GM12892 (cell line): ENCODE measurements around the gene MYBBP1A.
A peak's percentile ranks its signal among the peaks of the same experiment; 100 is the strongest.

Experiments
- DNase-seq: peaks from one replicate; pipeline ENCODE4 v3.0.0; 2011; ENCODE audit not compliant: insufficient read length
- FAIRE-seq: peaks from 2 replicates; lab custom pipeline; 2011; peaks lifted over from hg19 to GRCh38; lab: Jason Lieb, UNC
- POLR2A ChIP-seq: IDR thresholded peaks from 2 replicates; pipeline ENCODE4 v1.6.1; 2011; ENCODE audit warnings: low read depth, low read length, control low read depth
- POLR2AphosphoS5 ChIP-seq: IDR thresholded peaks from 2 replicates; pipeline ENCODE4 v1.6.1; 2011; ENCODE audit warnings: low read depth, low read length, control low read depth
- TAF1 ChIP-seq: IDR thresholded peaks from 2 replicates; pipeline ENCODE4 v1.6.1; 2011; ENCODE audit warnings: low read depth, mild to moderate bottlenecking, control low read depth, low read length, borderline replicate concordance

MYBBP1A gene

DNA sequence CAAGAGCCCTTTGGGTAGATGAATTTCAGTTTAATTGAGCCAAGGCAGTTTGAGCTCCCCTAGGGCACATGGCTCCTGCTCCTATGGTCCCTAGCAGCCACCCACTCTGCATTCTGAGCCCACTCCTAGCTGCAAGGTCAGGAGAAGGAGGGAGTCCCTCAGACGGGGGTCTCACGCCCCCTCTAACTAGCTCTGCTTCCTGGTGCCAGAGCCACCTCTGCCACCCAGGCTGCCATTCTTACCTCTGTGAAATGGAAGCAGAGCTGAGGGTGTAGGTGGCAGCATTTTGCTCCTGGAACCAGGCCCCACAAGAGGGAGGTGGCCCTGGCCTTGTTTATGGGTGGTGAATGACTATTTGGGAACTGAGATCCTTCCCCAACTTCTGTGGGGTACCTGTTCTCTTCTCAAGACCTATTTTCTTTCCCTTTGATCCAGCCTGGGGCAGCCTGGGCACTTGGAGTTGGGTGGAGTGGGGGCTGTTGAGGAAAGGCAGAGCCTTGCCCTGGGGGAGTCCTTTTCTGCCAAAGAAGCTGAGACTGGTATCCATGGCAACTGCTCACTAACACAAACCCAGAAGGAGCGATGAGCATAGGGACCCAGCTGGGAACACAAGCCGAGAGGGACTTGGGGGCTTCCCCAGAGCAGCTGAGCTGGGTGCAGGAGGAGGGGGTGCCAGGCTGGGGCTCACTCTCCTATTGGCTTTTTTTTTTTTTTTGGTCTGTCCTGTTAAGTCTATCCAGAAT, 51.7 kb downstream of the MYBBP1A start:
- FAIRE-seq (no peak), DNase-seq (no peak)
- no peak for TF ChIP-seq TAF1
- TF ChIP-seq POLR2AphosphoS5 = no peak
- TF ChIP-seq POLR2A = no peak

DNA sequence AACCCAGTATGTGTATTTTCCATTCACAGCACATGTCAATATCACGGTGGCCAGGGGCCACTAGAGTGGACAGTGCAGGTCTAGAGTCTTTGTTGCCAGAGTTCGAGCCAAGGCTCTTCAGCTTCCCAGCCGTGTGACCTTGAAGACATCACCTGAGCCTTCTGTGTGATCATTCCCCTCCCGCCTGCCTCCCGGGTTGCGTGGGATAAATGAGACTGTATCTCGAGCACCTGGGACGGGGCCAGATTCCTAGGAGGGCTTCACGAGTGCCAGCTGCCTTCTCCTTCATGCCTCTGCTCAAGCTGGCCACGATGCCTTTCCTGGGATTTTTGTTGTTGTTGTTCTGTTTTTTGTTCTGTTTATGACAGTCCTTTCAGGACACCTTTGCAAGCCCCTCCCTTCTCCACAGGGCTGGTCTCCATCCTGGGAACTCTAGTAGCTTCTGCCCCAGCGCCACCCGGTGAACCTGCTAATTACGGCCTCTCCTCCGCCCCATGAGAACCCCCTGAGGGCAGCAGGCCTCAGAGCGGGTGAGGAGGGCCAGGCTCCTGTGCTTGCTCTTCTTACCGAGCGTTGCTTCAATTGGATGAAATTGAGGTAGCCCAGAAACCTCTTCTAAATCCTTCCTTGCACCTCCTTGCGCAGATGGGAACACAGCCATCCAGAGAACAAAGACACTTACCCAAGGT, 52.6 kb downstream of the MYBBP1A start:
- no peak for FAIRE-seq
- no peak for TF ChIP-seq POLR2AphosphoS5
- TF ChIP-seq TAF1 = no peak
- TF ChIP-seq POLR2A = no peak
- no peak for DNase-seq

GRCh38 chr17:4501295-4501949, 53.8 kb downstream of the MYBBP1A start:
- no peak for FAIRE-seq

DNA sequence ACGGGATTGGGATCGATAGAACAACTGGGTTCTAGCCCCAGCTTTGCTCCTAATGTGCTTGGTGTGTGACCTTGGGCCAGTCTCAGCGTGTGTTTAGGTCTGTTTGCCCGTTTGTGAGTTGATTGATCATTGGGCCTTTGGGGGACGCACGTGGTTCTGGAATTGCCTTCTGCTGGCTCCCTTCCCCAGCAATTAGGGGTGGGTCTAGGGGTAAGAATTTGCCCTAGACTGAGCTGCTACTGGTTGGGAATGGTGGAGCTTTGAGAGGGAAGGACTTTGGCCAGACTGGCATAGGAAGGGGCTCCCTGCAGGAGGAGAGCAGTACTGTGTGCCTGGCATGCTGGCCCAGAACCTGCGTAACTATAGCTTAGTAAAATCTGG, 55.0 kb downstream of the MYBBP1A start:
- FAIRE-seq (no peak), DNase-seq (no peak)
- TF ChIP-seq POLR2AphosphoS5 = no peak
- TF ChIP-seq POLR2A = no peak
- no peak for TF ChIP-seq TAF1

More at GRCh38 chr17:4501295-4501949, 53.8 kb downstream of the MYBBP1A start:
- no peak for TF ChIP-seq TAF1
- no peak for TF ChIP-seq POLR2AphosphoS5
- DNase-seq = no peak

- no peak for FAIRE-seq
- TF ChIP-seq POLR2AphosphoS5 (no peak), POLR2A (no peak), TAF1 (no peak)
- DNase-seq = no peak
These were observed 55.6 kb downstream of the MYBBP1A start for GRCh38 chr17:4499431-4500190.

DNA sequence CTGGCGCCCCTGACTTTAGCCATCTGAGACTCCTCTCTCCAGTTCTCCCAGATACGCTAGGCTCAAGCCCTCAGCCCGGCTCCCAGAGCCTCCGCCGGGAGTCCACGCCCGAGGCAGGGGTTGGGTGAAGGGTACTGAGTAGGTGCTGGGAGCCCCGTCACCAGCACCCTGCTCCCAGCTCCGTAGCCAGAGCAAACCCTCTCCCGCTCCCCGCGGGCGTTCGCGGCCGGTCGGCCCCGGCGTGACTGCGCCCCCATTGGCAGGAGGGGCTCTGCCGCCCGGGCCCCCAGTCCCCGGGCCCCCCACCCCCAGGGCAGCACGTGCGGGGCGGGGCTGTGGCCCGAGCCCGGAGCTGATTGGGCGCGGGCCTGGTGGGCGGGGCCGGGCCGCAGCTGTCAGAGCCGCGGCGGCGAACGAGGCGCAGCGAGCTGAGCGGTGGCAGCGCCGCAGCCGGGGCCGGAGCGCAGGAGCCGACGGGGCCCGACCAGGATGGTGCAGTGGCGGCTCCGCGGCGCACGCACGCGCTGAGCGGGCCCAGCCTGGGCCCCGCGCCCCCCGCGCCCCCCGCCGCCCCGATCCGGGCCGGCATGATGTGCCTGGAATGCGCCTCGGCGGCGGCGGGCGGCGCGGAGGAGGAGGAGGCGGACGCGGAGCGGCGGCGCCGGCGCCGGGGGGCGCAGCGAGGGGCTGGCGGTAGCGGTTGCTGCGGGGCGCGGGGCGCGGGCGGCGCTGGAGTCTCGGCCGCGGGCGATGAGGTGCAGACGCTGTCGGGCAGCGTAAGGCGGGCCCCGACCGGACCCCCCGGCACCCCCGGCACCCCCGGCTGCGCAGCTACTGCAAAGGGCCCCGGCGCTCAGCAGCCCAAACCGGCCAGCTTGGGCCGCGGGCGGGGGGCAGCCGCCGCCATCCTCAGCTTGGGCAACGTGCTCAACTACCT, 56.5 kb downstream of the MYBBP1A start, which contains the start of gene SPNS2:
Gene SPNS2, plus strand, starts transcription at position 421 of the 937 bp plus-strand sequence. Its CDS starts 167 bp downstream, at position 588.
- TF ChIP-seq TAF1 = no peak
- no peak for TF ChIP-seq POLR2AphosphoS5
- TF ChIP-seq POLR2A = no peak
- DNase-seq (peak; percentile 93), FAIRE-seq (peak; percentile 81)

DNA sequence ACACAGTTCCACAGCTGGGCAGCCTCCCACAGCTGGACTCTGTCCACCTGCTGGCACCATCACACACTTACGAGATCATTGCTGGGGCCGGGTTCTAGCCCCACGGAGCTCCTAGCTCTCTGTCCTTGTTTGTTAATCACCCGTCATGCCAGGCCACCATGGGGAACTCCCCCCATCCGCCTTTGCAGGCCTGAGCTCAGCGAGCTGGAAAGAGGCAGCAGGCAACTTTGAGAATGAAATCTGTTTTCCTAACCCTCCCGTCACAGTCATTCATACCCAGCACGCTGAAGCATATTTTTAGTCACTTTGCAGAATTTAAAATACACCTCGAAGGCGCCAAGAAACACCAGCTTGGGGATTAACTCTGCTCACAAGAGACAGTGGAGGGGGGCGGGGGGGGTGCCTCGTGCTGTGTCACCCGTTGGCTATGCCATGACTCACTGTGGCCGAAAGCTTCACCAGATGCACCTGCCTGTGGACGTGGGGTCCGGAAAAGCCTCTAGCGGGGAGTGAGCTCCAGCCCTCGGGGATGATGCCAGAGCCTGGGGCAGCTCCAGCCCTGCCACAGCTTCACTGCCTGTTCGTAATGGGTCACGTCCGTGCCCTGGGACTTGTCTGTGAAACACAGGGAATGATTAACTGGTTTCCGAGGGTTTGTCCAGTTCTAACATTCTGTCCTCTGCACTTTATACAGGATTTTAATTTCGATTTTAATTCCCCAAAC, 57.9 kb downstream of the MYBBP1A start:
- FAIRE-seq = peak; percentile 90
- DNase-seq = no peak
- TF ChIP-seq POLR2A = no peak
- TF ChIP-seq TAF1 = no peak
- no peak for TF ChIP-seq POLR2AphosphoS5

GRCh38 chr17:4492721-4493561, 62.2 kb downstream of the MYBBP1A start:
- FAIRE-seq (no peak), DNase-seq (no peak)
- TF ChIP-seq TAF1 = no peak
- no peak for TF ChIP-seq POLR2A
- no peak for TF ChIP-seq POLR2AphosphoS5

DNA sequence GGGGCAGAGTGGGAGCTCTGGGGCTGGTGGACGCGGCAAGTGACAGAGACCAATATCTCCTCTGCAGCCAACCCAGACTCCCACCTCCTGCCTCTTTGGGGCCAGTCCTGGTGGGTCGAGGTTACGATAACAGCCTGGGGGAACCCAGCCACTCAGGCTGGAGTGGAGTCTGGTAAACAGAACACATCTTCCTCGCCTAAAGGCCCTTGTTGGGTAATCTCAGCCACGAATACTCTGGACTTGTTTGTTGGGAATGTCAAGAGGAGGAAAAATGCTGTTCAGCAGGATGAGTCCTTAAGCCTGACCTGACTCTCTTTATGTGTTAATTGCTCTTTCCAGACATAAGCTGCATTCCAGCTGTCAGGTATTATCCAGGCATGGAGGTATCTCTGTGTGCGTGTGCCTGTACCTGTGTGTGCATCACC, 64.5 kb downstream of the MYBBP1A start:
- DNase-seq (no peak), FAIRE-seq (no peak)
- TF ChIP-seq POLR2AphosphoS5 (no peak), TAF1 (no peak), POLR2A (no peak)
